Activated effector memory CD4-positive, alpha-beta T cell treated with anti-CD3 and anti-CD28 coated beads, Interleukin-2, amount 50 U/mL, for 16 hours (primary cell): ENCODE results near the gene UFD1.
A peak's percentile ranks its signal among the peaks of the same experiment; 100 is the strongest.
"Not testable (repeated sequence)": the region's sequence is repeated elsewhere in the genome, so short reads cannot be mapped to it uniquely, and the experiment has no call there.

Source experiments
- DNase-seq: peaks from one replicate; pipeline ENCODE4 v3.0.0-alpha.2; 2020

UFD1 gene

GRCh38 chr22:19446603-19447329 is 32.2 kb downstream of the UFD1 start:
- no peak for DNase-seq

- DNase-seq: not testable (repeated sequence)
Measured at GRCh38 chr22:19445279-19445982, 33.6 kb downstream of the UFD1 start.

DNA sequence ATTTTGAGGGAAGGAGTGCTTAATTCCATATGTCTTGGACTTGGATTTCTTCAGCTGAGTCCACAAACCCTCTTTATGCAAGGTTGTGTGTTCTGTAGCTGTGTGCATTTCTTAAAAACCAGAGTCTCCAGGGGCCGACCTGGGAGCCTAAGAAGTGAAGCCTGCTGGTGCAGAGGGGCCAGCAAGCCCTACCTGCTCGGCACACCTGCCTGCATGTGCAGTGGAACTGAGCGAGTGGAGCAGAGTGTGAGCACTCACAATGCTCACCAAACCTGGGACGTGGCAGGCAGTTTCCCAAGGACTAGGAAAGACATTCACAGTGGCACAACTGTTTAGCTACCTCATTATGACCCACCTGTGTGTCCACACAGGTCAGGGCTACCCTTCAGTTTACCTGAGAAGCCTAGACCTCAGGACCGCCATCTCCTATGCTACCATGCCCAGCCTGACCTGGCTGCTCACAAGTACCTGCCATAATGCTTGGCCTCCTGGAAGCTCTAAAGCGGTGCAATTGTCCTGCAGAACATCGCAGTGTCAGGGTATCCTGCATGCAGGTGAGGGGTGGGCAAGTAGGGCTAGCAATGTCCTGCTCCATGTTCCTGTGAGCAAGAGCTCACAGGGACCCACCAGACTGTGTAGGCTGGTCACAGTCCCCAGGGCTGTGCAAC is 35.3 kb downstream of the UFD1 start:
- no peak for DNase-seq

DNA sequence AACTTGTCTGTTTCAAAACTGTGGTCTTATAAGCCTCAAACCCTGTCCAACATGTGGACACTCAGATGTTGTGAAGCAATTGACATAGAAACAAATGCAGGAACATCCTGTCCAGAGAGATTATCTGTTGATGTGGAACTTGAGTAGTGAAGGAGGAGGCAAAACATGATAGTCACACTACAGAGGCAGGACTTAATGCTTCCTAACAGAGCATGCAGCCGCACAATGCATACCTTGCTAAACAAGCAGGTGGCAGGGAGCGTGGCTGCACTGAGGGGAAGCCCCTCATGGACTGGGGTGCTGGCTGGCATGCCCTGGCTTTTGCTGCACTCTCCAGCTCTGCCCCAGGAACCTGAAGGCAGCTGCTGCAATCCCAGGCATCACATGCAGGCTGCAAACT is 36.8 kb downstream of the UFD1 start:
- DNase-seq: no peak

DNA sequence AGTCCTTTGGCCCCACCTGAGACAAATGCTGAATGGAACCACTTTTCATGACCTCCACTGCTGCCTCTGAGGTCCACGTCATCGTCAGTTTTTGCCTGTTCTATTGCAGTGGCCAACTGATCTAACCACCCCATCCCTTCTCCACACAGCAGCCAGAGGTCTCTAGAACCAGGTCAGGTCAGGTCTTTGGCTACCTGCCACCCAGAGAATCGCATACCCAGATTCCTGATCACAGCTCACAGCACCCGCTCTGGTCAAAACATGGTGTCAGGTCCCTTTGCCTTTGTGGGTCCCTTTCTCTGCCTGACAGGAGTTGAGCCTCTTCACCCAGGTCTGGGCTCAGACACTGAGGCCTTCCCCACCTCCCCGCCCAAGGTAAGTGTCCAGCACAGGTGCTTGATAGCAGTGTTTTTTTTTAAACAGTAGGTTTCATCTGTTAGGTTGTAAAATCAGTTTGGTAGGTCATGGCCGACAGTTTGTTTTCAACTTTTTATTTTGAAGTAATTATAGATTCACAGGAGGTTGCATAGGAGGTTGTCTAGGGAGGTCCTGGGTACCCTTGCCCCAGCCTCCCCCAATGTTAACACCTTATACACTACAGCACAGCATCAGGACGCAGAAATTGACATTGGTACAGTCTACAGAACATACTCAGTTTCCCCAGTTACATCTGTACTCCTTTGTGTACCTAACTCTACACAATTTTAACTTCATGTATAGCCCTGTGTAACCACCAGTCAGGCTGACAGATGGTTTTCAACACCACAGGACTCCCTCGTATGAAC is 38.4 kb downstream of the UFD1 start:
- no peak for DNase-seq

- no peak for DNase-seq
Measured at GRCh38 chr22:19438298-19438697, 40.7 kb downstream of the UFD1 start.

- not testable (repeated sequence) for DNase-seq
Measured at GRCh38 chr22:19436444-19437161, 42.4 kb downstream of the UFD1 start.

DNA sequence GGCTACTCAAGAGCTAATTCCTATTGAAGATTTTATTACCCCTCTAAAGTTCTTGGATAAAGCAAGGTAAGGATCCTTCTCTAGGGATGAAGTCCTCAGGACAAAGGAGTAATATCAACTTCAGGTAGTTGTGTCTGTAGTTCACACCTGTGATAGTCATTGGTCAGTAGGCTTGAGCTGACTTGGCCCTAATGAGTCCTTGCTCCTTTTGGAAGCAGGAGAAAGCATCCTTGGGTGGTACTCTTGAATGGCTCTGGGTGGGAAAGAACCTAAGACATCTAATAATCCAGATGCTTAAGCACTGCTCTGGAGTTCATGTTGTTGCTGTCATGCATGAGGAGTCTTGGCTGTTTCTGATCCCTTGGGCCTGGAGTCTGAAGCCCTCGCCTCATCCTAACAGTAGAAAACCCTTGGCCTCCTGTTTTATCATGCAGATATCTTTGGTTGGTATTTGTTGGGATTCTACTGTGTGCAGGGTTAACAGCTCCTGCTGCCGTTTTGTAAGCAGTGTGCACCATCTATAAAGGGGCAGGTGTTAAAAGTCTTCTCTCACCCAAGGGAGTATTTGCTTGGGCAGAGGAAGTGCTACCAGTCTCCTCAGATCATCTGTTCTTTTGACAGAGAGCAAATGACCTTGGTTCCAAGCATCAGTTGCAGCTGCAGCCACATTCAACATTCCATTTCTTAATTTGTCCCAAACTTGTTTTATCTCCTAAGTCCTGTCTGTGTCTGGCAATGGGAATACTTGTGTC is 44.0 kb downstream of the UFD1 start:
- no peak for DNase-seq

GRCh38 chr22:19434401-19434800 is 44.6 kb downstream of the UFD1 start:
- no peak for DNase-seq

GRCh38 chr22:19432133-19432851 is 46.7 kb downstream of the UFD1 start, which contains the start of gene MRPL40:
TSS of gene MRPL40 (plus strand) at chr22:19432545. CDS start at chr22:19432555, 10 bp downstream.
- DNase-seq: peak; percentile 96

GRCh38 chr22:19431649-19432132 is 47.3 kb downstream of the UFD1 start, which contains the start of gene HIRA:
TSS of gene HIRA (minus strand) at chr22:19431733. CDS start at chr22:19431476, 257 bp downstream.
- DNase-seq: peak; percentile 96

- peak; percentile 72 for DNase-seq
Measured at GRCh38 chr22:19430890-19431541, 48.0 kb downstream of the UFD1 start.

- peak; percentile 78 for DNase-seq
Measured at GRCh38 chr22:19429950-19430889, 48.8 kb downstream of the UFD1 start.

DNA sequence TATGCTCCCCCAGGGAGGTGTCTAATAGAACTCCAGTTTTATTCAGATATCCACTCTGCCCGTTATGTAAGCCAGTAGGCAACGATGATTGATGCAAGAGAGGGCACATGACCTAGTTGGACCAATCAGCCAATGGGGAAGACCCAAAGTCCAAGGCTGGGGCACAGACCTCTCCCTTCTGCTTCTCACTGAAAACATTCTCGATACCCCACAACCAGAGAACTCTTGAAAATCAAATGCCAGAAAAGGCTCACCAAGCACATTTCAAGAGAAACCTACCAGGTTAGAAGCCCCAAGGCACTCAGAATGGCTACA is 54.9 kb downstream of the UFD1 start:
- no peak for DNase-seq

DNA sequence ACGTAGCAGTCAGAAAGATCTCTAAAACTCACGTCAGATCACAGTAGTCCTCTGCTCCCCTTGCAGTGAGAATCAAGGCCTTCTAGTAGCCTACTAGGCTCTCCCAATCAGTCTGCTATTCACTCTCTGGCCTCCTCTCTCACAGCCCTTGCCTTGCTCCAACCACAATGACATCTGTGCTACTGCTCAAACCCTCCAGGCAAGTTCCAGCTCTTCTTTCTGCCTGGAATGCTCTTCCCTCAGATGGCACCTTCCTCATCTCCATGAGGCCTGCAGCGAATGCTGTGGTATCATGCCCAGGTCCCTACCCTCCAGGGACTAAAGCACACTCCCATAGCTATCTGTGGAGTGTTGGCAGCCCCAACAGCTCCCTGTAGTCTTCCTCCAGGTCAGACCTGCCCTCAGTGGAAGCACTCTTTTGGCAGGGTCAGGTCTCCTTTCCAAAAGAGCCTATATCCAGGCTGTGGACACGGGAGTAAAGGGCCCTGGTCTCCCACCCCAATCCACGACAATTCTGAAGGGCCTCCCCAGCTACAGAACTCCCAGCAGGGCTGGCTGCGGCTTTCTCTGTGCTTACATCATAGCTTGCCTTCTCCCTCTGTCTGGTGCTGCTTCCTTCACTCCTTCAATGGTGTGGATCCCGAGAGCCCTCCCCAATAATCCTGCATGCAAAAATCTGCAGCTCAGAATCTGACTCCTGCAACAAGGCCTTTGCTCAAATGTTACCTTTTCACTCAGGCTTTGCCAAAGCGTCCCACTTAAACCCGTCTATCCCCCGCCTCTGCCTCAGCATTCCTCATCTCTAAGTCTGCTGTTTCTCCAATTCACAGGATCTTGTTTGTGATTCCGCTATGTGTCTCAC is 56.3 kb downstream of the UFD1 start:
- DNase-seq: no peak

DNA sequence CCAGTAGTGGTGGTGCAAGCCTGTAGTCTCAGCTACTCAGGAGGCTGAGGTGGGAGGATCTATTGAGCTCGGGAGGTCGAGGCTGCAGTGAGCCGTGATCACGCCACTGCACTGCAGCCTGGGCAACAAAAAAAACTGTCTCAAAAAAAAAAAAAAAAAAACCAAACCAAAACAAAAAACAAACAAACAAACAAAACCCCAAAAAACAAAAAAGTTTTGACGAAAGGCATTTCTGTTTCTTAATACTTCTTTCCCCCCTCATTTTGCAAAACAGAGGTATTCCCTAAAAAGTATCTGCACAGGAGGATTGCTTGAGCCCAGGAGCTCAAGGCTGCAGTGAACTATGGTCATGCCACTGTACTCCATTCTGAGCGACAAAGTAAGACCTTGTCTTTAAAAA is 58.7 kb downstream of the UFD1 start:
- DNase-seq: no peak

- peak; percentile 75 for DNase-seq
Measured at GRCh38 chr22:19419464-19420178, 59.4 kb downstream of the UFD1 start.
